Non-pigmented ciliary epithelial cell (primary cell): ENCODE measurements around the gene SNIP1.
"Not testable (repeated sequence)": the region's sequence is repeated elsewhere in the genome, so short reads cannot be mapped to it uniquely, and the experiment has no call there.

Experiments
- DNase-seq: peaks from one replicate; pipeline ENCODE4 v3.0.0-alpha.2; 2010; ENCODE audit warnings: low read depth

The SNIP1 gene

GRCh38 chr1:37513795-37514349 lies 40.2 kb downstream of the SNIP1 start:
- DNase-seq, result no peak

GRCh38 chr1:37509181-37509580 lies 44.9 kb downstream of the SNIP1 start:
- no peak for DNase-seq

GRCh38 chr1:37506740-37507139 lies 47.4 kb downstream of the SNIP1 start:
- DNase-seq, result no peak

GRCh38 chr1:37502791-37503190 lies 51.3 kb downstream of the SNIP1 start:
- not testable (repeated sequence) for DNase-seq

GRCh38 chr1:37502104-37502503 lies 52.0 kb downstream of the SNIP1 start:
- no peak for DNase-seq

- no peak for DNase-seq
Observed at GRCh38 chr1:37501661-37502060, 52.4 kb downstream of the SNIP1 start.

GRCh38 chr1:37498872-37499617 lies 55.0 kb downstream of the SNIP1 start:
- DNase-seq, result no peak

GRCh38 chr1:37497832-37498231 lies 56.3 kb downstream of the SNIP1 start:
- no peak for DNase-seq

- DNase-seq, result no peak
Observed at GRCh38 chr1:37495875-37496274, 58.2 kb downstream of the SNIP1 start.

- DNase-seq, result no peak
Observed at GRCh38 chr1:37493336-37494098, 60.6 kb downstream of the SNIP1 start.

- no peak for DNase-seq
Observed at GRCh38 chr1:37487619-37487984, 66.5 kb downstream of the SNIP1 start.

GRCh38 chr1:37486680-37487618 lies 67.1 kb downstream of the SNIP1 start:
- DNase-seq, result no peak

GRCh38 chr1:37485902-37486679 lies 68.0 kb downstream of the SNIP1 start:
- DNase-seq, result no peak
